GM06990 (cell line): ENCODE results near the gene TEX19.

Experiments used
- DNase-seq: peaks from one replicate; pipeline ENCODE4 v3.0.0-alpha.2; 2011; ENCODE audit not compliant: insufficient read length; ENCODE audit errors: extremely low read depth
- H3K27me3 ChIP-seq: replicated peaks from 2 replicates; pipeline ENCODE4 v1.6.0; 2011; ENCODE audit warnings: low read length; ENCODE audit not compliant: control insufficient read depth, insufficient read depth
- H3K36me3 ChIP-seq: 2 replicates; pipeline ENCODE4 v1.5.1; 2011; ENCODE audit warnings: low read length; ENCODE audit not compliant: control insufficient read depth, insufficient read depth
- H3K4me3 ChIP-seq: replicated peaks from 2 replicates; pipeline ENCODE4 v1.5.1; 2011; ENCODE audit warnings: low read depth, mild to moderate bottlenecking, control low read depth, low read length
- TF ChIP-seq, protein P1 (sequence below): IDR thresholded peaks from 2 replicates; pipeline ENCODE4 v1.5.1; 2011; ENCODE audit warnings: low read length, control low read depth, mild to moderate bottlenecking, inconsistent platforms; ENCODE audit not compliant: insufficient read depth, poor library complexity, severe bottlenecking

The TEX19 gene

GRCh38 chr17:82334622-82335394 is 24.2 kb upstream of the TEX19 start:
- Histone ChIP-seq H3K4me3 (peak overlapping the region; percentile 40), H3K27me3 (peaks cover 3% of the 10 kb centered on the region), H3K36me3 (no peaks in the 10 kb centered on the region)
- TF ChIP-seq, protein P1, sequence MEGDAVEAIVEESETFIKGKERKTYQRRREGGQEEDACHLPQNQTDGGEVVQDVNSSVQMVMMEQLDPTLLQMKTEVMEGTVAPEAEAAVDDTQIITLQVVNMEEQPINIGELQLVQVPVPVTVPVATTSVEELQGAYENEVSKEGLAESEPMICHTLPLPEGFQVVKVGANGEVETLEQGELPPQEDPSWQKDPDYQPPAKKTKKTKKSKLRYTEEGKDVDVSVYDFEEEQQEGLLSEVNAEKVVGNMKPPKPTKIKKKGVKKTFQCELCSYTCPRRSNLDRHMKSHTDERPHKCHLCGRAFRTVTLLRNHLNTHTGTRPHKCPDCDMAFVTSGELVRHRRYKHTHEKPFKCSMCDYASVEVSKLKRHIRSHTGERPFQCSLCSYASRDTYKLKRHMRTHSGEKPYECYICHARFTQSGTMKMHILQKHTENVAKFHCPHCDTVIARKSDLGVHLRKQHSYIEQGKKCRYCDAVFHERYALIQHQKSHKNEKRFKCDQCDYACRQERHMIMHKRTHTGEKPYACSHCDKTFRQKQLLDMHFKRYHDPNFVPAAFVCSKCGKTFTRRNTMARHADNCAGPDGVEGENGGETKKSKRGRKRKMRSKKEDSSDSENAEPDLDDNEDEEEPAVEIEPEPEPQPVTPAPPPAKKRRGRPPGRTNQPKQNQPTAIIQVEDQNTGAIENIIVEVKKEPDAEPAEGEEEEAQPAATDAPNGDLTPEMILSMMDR = no peak
- DNase-seq = no peak

- TF ChIP-seq, protein P1 = no peak
- Histone ChIP-seq H3K27me3 (no peaks in the 10 kb centered on the region), H3K36me3 (no peaks in the 10 kb centered on the region), H3K4me3 (no peak overlapping the region)
- DNase-seq = no peak
Measured at GRCh38 chr17:82338858-82339633, 20.0 kb upstream of the TEX19 start.

DNA sequence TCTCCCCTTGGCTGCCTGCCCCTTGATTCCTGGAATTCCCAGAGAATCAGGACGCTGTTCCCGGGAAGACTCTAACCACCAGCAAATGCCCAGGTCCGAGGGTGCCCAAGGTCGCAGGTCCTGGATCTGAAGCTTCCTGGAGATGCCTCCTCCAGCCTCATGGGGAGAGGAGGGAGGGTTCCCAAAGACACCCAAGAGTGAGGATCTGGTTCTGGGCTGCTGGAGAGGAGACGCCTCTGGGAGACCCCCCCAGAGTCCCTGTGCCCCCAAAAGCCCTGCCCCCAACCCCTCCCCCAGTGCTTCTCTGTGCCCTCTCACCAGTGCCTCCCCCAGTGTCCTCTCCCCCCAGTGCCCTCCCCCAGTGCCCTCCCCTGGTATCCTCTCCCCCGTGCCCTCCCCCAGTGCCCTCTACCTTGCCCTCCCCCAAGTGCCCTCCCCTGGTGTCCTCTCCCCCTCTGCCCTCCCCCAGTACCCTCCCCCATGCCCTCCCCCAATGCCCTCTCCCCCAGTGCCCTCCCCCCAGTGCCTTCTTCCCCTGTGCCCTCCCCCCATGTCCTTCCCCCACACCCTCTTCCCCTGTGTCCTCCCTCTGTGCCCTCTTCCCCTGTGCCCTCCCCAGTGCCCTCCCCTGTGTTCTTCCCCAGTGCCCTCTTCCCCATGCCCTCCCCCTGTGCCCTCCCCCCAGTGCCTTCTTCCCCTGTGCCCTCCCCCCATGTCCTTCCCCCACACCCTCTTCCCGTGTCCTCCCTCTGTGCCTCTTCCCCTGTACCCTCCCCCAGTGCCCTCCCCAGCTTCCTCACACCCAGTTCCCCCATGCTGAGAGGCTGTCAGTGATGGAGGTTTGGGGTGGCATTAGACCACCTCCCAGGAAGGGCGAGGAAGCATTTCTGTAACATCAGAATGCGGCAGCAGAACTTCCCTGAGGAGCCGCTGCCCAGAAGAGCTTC is 19.1 kb upstream of the TEX19 start:
- TF ChIP-seq, protein P1 = no peak
- no peak for DNase-seq
- Histone ChIP-seq H3K27me3 (no peaks in the 10 kb centered on the region; the same call in 1 of the 2 replicates), H3K4me3 (no peak overlapping the region), H3K36me3 (no peaks in the 10 kb centered on the region)

- DNase-seq = no peak
- no peak overlapping the region for H3K4me3 ChIP-seq
- TF ChIP-seq, protein P1 = no peak
Measured at GRCh38 chr17:82342361-82343079, 16.5 kb upstream of the TEX19 start.

DNA sequence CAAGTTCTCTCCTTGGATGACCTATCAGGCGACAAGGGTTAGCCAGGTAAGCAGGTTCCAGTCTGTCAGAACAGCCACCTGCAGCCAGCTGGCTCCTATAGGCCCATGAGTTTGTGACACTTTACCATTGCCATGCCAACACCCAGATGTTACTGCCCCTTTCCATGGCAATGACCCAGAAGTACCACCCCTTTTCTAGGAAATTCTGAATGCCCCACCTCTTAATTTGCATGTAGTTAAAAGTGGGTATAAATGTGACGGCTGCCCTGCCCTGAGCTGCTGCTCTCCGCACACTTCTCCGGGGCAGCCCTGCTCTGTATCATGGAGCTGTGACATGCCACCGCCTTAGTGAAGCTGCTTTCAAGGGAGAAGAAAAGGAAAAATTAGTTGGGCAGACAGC is 15.5 kb upstream of the TEX19 start:
- Histone ChIP-seq H3K36me3 (no peaks in the 10 kb centered on the region), H3K27me3 (no peaks in the 10 kb centered on the region; the same call in 1 of the 2 replicates), H3K4me3 (no peak overlapping the region)
- DNase-seq = no peak
- TF ChIP-seq, protein P1 = no peak

More at GRCh38 chr17:82342361-82343079, 16.5 kb upstream of the TEX19 start:
- Histone ChIP-seq H3K27me3 (no peaks in the 10 kb centered on the region; the same call in 1 of the 2 replicates), H3K36me3 (no peaks in the 10 kb centered on the region)
